ENCODE data around the gene FAM156B. TPM values are rescaled to one million over a fixed set of nuclear protein-coding genes. Genes with fewer than 3 reads are reported as not detected.
"Not testable (repeated sequence)": the region's sequence is repeated elsewhere in the genome, so short reads cannot be mapped to it uniquely, and the experiment has no call there.

Gene FAM156B
- total RNA-seq, 1 experiment from 2014 or later: 11.2 TPM

DNA sequence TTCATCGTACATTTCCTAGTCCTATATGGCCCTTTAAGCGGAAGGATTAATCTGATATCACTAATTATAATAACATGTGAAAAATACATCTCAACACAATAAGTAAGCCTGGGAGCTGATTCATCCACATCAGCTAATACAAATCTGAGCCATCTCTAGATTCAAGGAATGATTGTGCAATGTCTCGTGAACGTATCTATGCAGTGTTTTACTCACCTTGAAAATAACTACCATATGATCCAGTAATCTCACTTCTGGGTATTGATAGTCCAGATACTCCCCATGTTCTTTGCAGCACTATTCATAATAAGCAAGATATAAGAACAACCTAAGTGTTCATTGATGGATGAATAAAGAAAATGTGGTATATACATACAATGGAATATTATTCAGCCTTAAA is 43.6 kb downstream of the FAM156B start:
- not testable (repeated sequence) for H3K4me2 ChIP-seq (ENCODE audit: insufficient read depth, insufficient read length, low read length); H3K9me3 Mint-ChIP-seq
- no CpG with 5 or more reads among the region's 4 CpGs for WGBS (ENCODE audit: extremely low coverage, insufficient read length, low lambda C conversion rate)

DNA sequence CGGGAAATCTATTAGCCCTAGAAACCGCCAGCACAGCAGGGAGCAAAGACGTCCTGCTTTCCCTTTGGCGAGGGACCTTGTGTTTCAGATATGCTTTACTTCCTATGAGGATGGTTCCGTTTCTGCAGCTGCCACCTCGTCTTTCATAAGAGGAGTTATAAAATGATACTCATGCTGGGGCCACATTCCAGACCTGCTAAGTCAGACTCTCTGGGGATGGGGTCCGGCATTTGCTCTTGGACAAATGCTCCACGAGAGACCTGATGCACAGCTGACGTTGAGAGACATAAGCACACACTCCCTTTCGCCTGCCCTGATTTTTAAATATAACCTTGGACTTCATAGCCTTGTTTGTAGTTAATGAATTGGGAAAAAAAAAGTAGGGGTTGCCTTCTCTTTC is 44.6 kb downstream of the FAM156B start:
- not testable (repeated sequence) for H3K36me3 Mint-ChIP-seq (ENCODE audit: insufficient read depth in 1 of 3, low read depth in 3 of 3); H2BK15ac ChIP-seq (ENCODE audit: low read depth, low read length); H3K79me2 ChIP-seq (ENCODE audit: insufficient read depth, low read length); H3K14ac ChIP-seq (ENCODE audit: insufficient read depth, low read length); H2BK5ac ChIP-seq (ENCODE audit: insufficient read length, low read length); H4K91ac ChIP-seq (ENCODE audit: insufficient read length, low read depth, low read length); H3K4me1 ChIP-seq (ENCODE audit: insufficient read depth, low read length); H2AK5ac ChIP-seq (ENCODE audit: insufficient read length, low read length); H3K4me2 ChIP-seq (ENCODE audit: insufficient read depth, insufficient read length, low read length); H2BK120ac ChIP-seq (ENCODE audit: low read depth, low read length, poor library complexity, severe bottlenecking); H4K8ac ChIP-seq (replicated peaks; ENCODE audit: insufficient read length, low read depth, low read length); H3K9ac ChIP-seq (ENCODE audit: extremely low read depth, insufficient read length, low read length); H3K27ac ChIP-seq (ENCODE audit: insufficient read length, low read depth, low read length); H3K27me3 ChIP-seq (ENCODE audit: insufficient read depth, low read length); H3K23me2 ChIP-seq (ENCODE audit: insufficient read length, low read depth, low read length, poor library complexity, severe bottlenecking); H3K27ac Mint-ChIP-seq; H3K23ac ChIP-seq (ENCODE audit: insufficient read length, low read depth, low read length); H3K9me3 ChIP-seq (ENCODE audit: control insufficient read depth, low read depth, low read length); H3K79me1 ChIP-seq (ENCODE audit: insufficient read depth, low read depth, low read length, poor library complexity, severe bottlenecking); DNase-seq; H3K18ac ChIP-seq (ENCODE audit: insufficient read length, low read depth, low read length); H3K9me3 Mint-ChIP-seq; H4K5ac ChIP-seq (ENCODE audit: insufficient read length, low read depth, low read length); H3K4me3 Mint-ChIP-seq; H3K27me3 Mint-ChIP-seq (ENCODE audit: low read depth); H3K56ac ChIP-seq (ENCODE audit: insufficient read length, low read depth, low read length); H2BK12ac ChIP-seq (ENCODE audit: insufficient read length, low read depth, low read length); H3K4ac ChIP-seq (ENCODE audit: low read depth, low read length); H4K20me1 ChIP-seq (ENCODE audit: control insufficient read depth, insufficient read depth, insufficient read length); H3K4me1 Mint-ChIP-seq; H3T11ph ChIP-seq (ENCODE audit: low read length); H2BK20ac ChIP-seq (ENCODE audit: low read depth, low read length, poor library complexity, severe bottlenecking); H2AFZ ChIP-seq (ENCODE audit: low read length)
- WGBS (ENCODE audit: extremely low coverage, insufficient read length, low lambda C conversion rate): no CpG with 5 or more reads among the region's 10 CpGs

More for the DNA sequence above, 43.6 kb downstream of the FAM156B start:
- not testable (repeated sequence) for H3K4me3 Mint-ChIP-seq; H4K5ac ChIP-seq (ENCODE audit: insufficient read length, low read depth, low read length); H3K23me2 ChIP-seq (ENCODE audit: insufficient read length, low read depth, low read length, poor library complexity, severe bottlenecking); H3K9me3 ChIP-seq (ENCODE audit: control insufficient read depth, low read depth, low read length); H2AFZ ChIP-seq (ENCODE audit: low read length); H3K4me1 ChIP-seq (ENCODE audit: insufficient read depth, low read length); H3K56ac ChIP-seq (ENCODE audit: insufficient read length, low read depth, low read length); H3K27ac Mint-ChIP-seq; H3K79me2 ChIP-seq (ENCODE audit: insufficient read depth, low read length); H3K18ac ChIP-seq (ENCODE audit: insufficient read length, low read depth, low read length); H3K23ac ChIP-seq (ENCODE audit: insufficient read length, low read depth, low read length); H4K20me1 ChIP-seq (ENCODE audit: control insufficient read depth, insufficient read depth, insufficient read length); H4K91ac ChIP-seq (ENCODE audit: insufficient read length, low read depth, low read length); H3T11ph ChIP-seq (ENCODE audit: low read length); H3K9ac ChIP-seq (ENCODE audit: extremely low read depth, insufficient read length, low read length); H2BK120ac ChIP-seq (ENCODE audit: low read depth, low read length, poor library complexity, severe bottlenecking); H3K36me3 Mint-ChIP-seq (ENCODE audit: insufficient read depth in 1 of 3, low read depth in 3 of 3); H2AK5ac ChIP-seq (ENCODE audit: insufficient read length, low read length); H3K4me1 Mint-ChIP-seq; H2BK12ac ChIP-seq (ENCODE audit: insufficient read length, low read depth, low read length); DNase-seq; H2BK15ac ChIP-seq (ENCODE audit: low read depth, low read length); H3K4ac ChIP-seq (ENCODE audit: low read depth, low read length); H3K27me3 Mint-ChIP-seq (ENCODE audit: low read depth); H3K27me3 ChIP-seq (ENCODE audit: insufficient read depth, low read length); H2BK5ac ChIP-seq (ENCODE audit: insufficient read length, low read length); H4K8ac ChIP-seq (replicated peaks; ENCODE audit: insufficient read length, low read depth, low read length); H3K27ac ChIP-seq (ENCODE audit: insufficient read length, low read depth, low read length); H2BK20ac ChIP-seq (ENCODE audit: low read depth, low read length, poor library complexity, severe bottlenecking); H3K79me1 ChIP-seq (ENCODE audit: insufficient read depth, low read depth, low read length, poor library complexity, severe bottlenecking); H3K14ac ChIP-seq (ENCODE audit: insufficient read depth, low read length)

All from H9 (cell line).